GM18517 (cell line): Measurements from ENCODE around the gene ETV3L.

Experiments used
- ATAC-seq: cut with Tn5 transposase; IDR thresholded peaks from one replicate; pipeline ENCODE4 v1.9.1; 2021; ENCODE audit warnings: mild to moderate bottlenecking, moderate library complexity; ENCODE audit not compliant: unreplicated experiment

The ETV3L gene

DNA sequence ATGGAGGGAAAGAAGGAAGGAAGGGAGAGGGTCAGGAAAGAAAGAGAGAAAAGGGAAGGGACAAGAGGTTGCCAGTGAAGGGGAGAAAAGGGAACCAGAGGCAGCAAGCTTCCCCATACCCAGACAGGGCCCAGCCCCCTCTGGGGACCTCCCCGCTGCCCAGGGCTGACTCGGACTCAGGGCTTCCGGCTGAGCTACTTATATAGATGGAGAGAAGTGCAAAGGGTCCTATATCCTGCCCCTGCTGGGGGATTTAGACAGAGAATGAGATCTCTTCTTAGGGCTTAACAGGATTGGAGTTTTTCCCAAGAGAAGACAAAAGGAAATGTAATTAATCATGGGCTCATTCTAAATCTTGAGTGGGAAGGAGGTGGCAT, at the start of gene ETV3L:
TSS of gene ETV3L (minus strand) at position 176 of the 377 bp plus-strand sequence. CDS start 285 bp downstream, outside the sequence.
- no peak for ATAC-seq

DNA sequence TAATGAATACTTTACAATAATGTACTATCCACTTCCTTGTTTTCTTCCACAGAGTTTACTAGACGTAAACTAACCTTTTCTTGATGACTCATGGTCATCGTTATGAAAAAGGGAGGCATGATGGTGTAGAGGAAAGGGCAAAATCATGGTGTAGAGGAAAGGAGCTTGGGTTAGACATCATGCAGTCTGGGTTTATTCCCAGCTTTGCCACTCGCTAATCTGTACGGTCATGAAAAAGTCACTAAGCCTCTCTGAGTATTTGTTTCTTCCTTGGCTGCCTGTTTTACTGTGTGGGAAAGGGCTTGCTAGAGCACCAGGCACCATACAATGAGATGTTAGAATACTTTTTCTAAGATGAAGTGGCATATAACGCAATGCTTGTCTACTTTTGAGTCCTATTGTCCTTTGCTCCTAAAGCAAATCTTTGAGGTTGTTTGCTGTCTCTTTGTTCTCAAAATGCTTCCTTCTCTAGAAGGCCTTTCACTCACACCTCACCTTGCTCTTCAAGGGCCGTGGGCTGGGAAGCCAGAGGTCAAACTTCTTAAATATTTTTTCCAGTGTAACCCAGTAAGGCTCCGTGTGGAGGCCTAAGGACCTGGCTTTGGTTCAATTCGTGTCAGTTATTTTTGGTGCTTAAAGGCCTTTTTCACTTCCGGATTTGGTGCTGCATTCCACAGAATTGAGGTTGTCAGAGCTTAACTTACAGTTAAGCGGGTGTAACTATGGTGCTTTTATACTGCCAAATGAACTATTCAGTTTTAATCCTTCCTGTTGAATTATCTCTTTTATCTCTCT, 48.5 kb upstream of the ETV3L start:
- ATAC-seq, result no peak

DNA sequence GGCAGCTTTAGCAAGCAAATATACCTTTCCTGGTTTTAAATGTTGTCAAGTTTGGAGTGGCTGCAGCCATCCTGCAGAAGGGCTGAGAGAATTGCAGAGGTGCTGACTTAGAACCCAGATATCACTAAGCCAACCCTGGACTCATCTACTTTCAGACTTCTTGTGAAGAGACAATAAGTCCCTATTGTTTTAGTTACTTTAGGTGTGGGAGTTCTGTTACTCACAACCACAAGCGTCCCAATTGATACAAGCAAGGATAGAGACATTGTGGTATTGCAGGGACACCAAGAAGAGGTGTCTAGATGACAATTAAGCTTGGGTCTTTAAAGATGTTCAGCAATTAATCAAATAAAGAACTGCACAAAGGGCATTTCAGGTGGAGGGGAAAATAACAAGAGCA, 47.4 kb upstream of the ETV3L start:
- no peak for ATAC-seq

DNA sequence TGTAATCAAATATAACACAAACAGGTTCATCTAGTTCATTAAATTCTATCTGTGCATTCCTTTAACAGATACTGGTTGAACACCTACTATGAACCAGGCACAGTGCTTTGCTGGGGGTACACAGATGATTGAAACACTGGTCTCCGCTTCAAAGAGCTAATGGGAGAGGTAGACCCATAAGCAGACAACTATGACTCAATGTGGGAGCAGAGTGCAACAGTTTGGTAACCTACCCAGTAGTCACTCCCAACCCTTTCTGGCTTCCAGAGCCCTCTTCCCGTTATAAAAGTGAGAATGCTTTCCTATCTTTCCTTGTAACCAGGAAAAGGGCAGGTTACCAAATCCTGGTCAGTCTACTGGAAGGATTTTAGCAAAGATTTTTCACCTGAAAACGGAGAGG, 46.6 kb upstream of the ETV3L start:
- ATAC-seq, result no peak

DNA sequence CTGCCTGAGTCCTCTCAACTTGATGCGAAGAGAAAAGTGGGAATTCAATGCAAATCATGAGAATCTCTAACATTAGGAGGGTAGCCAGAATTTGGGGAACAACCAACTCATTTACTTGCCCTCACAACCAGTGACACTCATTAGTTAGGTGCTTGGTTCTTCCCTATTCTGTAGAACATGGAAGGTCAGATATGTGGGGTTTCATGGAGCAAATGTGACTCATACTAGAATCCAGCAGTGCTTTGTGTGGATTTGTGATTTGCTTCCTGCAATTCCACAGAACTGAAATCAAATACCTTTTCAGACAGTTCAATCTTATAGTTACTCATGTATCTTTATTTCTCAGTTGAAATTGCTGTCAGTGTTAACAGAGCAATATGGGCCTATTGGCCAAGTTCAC, 45.5 kb upstream of the ETV3L start:
- no peak for ATAC-seq

DNA sequence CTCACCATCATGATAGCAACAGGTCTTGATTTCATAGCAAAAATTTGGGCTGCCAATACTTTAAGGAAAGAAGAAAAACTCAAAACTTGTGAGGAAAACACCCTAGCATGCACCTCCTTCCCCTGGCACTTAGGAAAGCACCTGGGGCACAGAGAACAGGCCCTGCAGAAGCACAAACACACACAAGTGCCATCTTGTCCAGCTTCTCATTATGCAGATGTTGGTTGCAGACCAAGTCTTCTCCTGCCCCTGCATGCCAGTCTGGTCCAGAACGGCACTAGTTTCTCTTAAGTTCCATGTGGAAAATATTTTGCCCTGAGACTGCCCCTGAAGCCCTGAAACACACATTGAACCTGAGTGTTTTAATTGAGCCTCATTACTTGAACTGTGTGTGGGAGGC, 44.9 kb upstream of the ETV3L start:
- ATAC-seq, result no peak

DNA sequence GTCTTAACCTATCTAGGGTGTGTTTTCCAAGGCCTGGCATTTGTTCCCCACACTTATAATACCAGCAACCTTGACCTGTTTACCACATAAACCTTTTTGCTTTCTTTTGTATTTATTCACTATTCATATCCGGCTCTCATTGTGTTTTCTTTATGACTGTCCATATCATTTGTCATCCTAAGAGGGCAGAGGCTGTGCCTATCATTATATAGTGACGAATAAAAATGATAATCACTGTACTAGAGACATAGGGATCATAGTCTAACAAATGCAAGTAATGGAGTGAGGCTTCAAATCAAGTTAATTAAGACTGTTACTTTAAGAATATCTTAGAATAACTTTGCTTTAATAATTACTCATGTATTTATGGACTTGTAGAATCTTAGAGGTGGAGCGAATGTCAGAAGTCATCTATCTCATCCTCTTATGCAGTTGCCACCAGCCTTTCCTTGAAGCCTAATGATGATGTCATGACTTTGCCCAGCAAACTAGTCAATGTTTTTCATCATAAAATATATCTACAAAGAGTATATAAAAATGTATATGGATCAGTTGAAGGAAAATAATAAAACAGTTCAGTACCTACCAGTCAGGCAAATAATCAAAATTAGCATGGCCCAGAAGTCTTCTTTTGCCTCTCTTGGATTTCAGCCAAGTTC, 43.3 kb upstream of the ETV3L start:
- ATAC-seq, result no peak

DNA sequence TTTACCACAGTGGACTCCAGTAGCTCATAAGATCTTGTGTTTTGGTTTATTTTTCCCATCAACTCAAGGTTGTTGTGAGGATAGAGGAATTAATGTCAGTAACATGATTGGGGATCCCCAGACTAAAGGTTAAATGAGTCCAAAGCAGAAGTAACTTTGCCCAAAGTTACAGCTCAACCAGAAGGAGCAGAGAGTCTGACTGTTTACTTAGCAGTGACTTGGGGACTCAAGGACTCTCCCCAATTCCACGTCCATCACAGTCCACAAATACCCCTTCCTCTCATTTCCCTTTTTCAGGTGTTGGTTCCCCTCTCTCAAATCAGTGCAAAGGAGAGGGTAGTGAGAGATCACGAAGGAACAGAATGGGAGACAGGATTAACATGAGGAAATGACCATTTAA, 42.6 kb upstream of the ETV3L start:
- no peak for ATAC-seq

DNA sequence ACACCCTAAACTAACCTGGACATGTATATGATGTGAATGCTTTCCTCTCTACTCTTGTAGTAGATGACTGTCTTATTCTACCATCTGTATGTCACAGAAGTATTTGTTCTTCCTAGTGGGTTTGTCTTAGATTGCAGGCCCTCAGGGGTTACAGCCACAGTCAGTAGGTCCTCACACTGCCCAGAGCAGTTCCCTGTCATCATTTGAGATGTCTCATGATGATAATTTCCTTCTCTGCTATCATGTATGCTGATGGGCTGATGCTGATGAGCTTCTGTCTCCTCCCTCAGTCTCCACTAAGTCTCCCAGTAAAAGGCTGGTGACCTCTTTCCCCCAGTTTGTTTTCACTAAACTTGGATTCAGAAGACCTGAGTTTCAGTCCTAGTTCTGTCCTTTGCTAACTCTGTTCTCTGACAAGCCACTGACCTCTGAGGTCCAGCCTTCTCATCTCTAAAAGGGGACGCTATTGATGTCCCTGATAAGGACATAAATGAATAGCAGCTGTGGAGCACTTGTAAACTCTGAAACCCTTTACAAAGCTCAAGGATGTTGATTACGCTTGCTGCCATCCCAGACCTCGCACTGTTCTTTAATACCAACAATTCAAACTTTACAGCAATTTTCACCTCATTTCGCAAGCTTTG, 41.7 kb upstream of the ETV3L start:
- no peak for ATAC-seq

DNA sequence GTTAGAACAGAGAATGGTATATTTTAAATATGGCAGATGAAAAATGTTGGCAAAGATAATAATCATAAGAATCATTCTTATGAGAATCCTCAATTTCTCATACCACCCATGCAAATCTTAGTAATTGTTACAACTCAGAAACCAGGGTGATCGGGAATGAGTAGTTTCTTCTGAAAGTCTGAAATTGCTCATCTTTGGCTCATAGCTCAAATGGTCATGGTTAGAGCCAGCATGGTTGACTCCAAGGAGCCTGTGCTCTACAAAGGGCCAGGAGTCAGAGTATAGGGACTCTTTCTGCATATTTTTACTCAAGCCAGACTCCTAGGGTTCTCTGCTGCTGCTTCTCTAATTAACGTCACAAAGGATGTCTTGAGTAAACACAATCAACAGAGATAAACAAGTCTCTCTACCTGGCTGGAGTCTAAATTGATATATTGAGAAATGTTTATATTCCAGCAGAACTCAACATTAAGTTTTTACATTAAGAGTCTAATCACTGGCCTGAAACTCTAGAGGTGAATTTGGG, 40.5 kb upstream of the ETV3L start:
- ATAC-seq, result no peak

DNA sequence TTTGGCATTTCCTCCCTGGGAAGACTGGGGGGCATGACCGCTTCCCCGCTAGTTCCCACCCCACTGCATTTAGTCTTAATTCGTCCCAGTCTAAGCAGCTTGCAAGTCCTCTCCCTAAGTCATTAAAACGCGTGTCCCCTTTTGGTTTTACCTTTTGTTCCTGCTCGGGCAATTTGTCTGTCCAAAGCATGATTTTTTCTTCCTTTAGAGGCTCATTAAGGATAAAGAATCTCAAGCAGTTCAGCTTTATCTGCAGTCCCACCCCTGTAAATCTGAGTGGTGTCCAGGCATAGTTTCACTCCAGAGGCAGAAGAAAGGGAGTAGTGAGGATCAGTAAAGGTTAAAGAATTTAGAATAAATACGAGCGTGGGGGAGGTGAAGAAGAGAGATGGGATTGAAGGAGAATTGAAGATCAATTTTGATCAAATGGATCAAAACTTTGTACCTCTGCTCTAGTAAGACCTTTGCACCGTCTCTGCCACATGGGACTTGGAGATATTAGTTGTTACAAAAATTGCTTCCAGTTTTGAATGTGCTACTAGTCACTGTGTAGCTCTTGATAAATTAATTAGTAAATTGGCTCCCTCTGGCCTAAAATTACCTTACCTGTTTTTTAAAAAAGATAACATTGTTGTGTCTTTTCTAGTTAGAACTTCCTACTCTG, 39.6 kb upstream of the ETV3L start:
- no peak for ATAC-seq

DNA sequence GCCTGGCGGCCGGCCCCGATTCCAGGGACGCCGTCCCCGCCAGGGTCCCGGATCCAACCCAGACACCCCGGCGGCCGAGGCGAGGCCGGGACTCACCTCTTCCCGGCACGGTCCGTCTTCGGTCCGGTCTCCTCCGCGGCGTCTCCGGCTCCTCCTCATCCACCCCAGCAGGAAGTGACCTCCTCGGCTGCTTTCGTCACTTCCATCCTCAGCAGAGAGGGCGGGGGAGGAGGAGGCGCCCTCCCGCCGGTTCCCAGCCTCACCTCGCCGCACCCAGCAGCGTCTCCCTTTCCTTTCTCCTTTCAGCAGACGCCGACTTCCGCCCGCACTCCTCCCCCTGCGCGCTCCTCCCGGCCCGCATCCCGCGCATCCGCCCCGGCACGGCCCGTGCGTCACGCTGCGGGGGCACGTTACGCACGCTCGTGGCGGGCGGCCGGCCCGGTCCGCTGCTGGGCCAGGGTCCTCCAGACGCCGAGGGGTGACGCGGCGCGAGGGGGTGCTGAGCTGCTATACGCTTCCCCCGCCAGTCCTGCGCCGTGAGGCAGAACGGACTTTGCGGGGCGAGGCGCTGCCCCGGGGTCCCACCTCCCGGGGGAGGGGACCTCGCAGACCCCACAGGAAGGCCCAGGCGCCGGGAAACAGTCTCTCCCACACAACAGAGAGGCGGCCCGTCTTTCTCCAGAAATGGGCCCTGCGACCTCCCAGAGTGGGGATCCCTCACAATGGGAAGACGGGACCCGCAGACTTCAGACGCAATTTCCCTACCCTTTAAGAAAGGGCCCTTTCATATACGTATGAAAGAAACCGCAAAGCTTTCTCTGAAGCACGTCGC, 38.8 kb upstream of the ETV3L start, which contains the start of gene ETV3:
TSS of gene ETV3 (minus strand) at position 176 of the 832 bp plus-strand sequence. CDS start 2,043 bp downstream, outside the sequence.
- peak; percentile 73 for ATAC-seq

DNA sequence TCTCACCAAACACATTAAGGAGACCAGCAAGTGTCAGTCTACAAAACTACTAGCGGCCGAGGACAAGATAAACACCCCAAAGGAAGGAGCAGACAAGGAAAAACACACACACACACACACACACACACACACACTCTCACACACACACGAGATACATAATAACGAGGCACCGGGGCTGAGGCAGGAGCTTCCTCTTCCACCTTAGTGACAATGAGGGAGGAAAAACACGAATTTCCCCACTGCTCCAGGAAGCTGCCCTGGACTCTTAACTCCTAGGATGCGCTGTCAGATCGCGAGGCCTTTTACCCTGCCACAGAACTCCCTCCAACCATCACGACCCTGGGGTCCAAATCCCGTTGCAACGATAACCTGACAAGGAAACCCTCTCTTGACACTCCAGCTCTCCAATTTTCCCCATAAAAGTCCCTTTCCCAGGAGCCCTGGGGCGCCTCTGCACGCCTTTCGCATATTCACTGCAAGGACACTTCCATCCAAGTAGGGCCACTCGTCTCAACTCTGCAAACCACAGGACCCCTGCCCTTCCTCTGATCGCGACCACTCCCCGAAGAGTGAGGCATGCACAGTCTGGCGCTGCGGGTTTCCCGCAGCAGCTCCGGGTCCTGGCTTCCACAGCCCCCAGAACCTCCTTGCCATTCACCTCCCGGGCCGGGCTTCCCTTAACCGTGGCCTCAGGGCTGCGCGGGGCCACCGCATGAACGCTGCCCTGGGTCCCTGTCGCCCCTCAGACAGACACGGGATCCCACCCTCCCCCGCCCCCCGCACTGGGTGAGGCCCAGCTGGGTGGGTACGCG, 38.0 kb upstream of the ETV3L start:
- peak; percentile 4 for ATAC-seq

DNA sequence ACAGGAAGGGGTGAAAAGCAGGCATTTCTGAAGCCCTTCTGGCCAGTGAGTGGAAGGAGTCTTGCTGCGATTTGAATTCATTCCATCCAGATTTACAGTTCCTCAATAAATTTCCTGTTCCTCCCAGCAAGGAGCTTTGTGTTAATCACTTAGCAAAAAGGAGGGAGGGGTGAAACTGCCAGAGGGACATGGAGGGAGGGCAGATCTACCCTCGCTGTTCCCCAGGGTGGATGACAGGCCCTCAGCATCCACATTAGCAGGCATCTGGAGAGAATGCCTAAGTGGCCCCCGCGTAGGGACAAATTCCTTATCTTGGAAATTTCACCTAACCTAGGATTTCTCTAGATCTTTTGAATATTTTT, 37.4 kb upstream of the ETV3L start:
- no peak for ATAC-seq

DNA sequence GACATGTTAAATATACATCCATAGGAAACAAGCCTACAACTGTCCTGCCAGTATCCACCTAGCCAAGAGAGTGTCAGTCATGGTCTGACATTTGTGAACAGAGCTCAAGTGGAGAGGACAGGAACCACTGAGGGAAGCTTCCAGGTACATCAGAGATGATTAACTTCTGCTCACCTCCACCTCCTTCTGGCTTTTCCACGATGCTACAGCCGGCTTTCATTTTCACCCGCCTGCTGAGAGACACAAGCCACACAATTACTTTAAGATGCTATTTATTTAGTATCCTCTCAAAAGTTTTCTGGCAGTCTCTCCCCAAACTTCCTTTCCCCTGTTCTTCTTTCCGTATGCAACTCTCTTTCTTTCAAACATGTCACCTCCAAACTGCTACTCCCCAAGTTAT, 36.5 kb upstream of the ETV3L start:
- ATAC-seq, result no peak

DNA sequence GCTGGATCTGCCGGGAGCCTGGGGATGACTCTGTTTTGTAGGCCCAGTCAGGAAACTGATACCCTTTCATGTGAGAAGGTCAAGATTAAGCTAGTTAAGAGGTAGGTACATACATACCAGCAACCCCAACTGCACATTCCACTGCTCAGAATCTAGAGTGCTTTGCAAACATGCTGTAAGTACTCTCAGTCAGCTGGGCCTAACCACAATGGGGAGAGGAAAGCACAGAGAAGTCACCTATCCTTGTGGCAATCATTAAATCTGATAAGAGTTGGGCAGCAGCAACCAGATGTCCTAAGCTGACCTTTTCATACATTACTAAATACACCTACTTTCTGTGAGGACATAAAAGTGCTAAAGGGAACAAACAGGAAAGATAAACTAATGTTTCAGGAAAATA, 36.0 kb upstream of the ETV3L start:
- no peak for ATAC-seq

DNA sequence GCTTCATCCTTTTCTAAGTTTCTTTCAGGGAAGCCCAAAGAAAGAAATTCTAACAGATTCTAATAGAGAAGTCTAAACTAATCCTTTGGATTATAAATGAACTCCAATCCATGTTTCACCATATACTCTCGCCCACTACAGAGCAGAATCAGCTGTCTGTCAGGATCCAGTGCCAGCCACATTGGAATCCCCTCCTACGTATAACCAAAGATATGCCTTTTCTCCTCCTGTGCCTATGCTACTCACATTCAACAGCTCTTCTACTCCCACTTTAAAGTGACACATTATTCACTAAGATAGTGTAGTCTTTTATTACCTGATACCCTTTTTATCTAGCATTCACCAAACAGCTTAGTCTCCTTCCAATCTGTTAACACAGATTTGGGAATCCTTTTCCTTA, 35.5 kb upstream of the ETV3L start:
- ATAC-seq, result no peak

DNA sequence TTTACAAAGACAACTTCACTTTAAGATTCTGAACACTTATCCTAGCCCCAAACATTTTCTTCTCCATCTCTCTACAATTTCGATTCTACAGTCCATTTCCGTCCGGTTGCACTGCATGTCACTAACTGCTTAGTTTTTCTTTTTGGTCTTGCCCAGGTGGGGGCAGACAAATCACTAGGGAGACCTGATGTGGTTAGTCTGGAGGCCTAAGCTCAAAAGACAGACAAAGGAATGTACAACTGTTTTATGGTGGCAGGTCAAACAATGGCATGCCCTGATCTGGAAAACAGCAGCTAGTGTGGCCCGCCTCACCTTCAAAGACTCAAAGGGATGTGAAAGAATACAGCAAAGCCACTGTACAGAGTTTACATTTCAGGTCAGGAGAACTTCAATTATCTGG, 34.8 kb upstream of the ETV3L start:
- no peak for ATAC-seq

DNA sequence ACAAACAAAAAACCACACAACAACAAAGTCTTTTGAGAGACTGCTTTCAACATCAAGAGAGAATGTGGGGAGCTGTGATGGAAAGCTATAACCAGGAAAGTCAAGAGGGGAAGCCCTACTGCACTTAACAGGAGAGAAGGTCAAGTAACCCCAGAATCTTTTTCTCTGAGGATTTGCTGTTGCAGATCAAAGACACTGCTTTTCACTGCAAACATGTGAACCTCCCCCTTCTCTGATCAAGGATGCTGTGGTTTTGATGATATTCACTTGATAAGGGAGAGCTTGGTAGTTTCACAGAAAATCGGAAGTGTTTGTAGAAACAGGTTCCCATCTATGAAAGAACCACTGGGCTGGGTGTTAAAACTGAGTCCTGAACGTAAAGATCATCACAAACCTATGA, 33.8 kb upstream of the ETV3L start:
- no peak for ATAC-seq
